ENCODE data around the gene JUNB. TPM values are rescaled to one million over a fixed set of nuclear protein-coding genes. Genes with fewer than 3 reads are reported as not detected.

The JUNB gene
- total and polyA plus RNA-seq, 2 of the 13 experiments (the other 11 are each of a cell fraction or from before 2014, with no cell fraction given) = 7.7 to 8.2 TPM

DNA sequence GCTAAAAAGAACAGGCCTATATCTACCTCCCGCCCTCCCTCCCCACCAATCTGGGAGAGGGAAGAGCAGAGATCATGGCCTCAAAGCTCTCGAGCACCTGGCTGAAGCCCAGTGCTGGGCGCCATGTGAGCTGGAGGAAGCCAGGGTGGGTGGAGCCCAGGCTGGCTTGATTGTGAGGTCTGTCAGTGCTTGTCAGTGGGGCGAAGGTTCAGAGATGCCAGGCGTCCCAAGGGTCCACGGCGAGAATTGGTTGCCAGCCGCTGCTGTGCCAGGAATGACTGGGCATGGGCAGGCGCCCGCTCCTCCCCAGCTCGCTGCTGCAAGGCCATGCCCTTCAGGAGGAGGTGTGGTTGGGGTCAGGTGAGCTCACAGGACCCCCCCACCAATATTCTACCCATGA lies 28.2 kb upstream of the JUNB start:
- in situ Hi-C loops (cut with HindIII; ENCODE audit: extremely low pct_ligation_motif_present, low pct_unique_long_range_greater_than_20kb) = no loop called here
- 100% methylated on average over 3 of the region's 11 CpGs for WGBS (ENCODE audit: low lambda C conversion rate)
- Histone ChIP-seq H3K9me3 (ENCODE audit: low read length) (no peaks in the 10 kb centered on the region), H4K20me1 (ENCODE audit: insufficient read depth, low read length) (no peaks in the 10 kb centered on the region), H3K27ac (ENCODE audit: extremely low read length, insufficient read depth, low read length) (no peak overlapping the region), H3K36me3 (replicated peaks in 1 of 2; ENCODE audit: control insufficient read depth in 1 of 2, insufficient read depth in 2 of 2, low read length in 2 of 2) (0 out of 5 replicates have a peak, but pooled peaks cover 0 to 1% of the 10 kb centered on the region in 2 experiments), H3K27me3 (ENCODE audit: control insufficient read depth in 1 of 2, insufficient read depth in 2 of 2, low read length in 2 of 2) (no peaks in the 10 kb centered on the region), H3K4me2 (ENCODE audit: low read depth, low read length) (no peak overlapping the region), H3K79me2 (ENCODE audit: insufficient read depth, low read length) (no peaks in the 10 kb centered on the region), H3K9ac (ENCODE audit: insufficient read depth, low read depth, low read length) (no peak overlapping the region), H3K4me3 (replicated peaks in 1 of 3; ENCODE audit: insufficient read depth in 1 of 3, low read depth in 2 of 3, low read length in 3 of 3) (no peak overlapping the region), H2AFZ (ENCODE audit: low read length) (no peak overlapping the region), H3K4me1 (ENCODE audit: insufficient read depth, low read length) (0 out of 2 replicates have a peak, but pooled peaks cover 4% of the 10 kb centered on the region)
- DNase-seq (ENCODE audit: low spot score) = no peak
- intact Hi-C loops (cut with micrococcal nuclease; ENCODE audit: unreplicated experiment) = no loop called here
- POLR2A ChIA-PET = no interaction called here
- ATAC-seq = no peak
- no peak for FAIRE-seq
- CTCF ChIA-PET (ENCODE audit: low intra/inter-chr PET ratio, low total read pairs) = interaction anchor here (1.8 kb wide), 1 partner anchor 33 kb away, joined by 6 read pairs; no protein-coding TSS in a partner anchor
- BruUV-seq (replicated peaks) = no TSS peak
- TF ChIP-seq ZSCAN12 (CRISPR knock-in tag; IDR thresholded peaks at IDR 0.05) (no peak), TAF15 (IDR thresholded peaks at IDR 0.05; ENCODE audit: low read depth, low read length, poor library complexity, severe bottlenecking) (no peak), MAZ (IDR thresholded peaks at IDR 0.05; ENCODE audit: borderline replicate concordance, low read depth, low read length) (no peak), MAZ (CRISPR knock-in tag; IDR thresholded peaks at IDR 0.05; ENCODE audit: low read depth) (no peak), PAF1 (CRISPR knock-in tag; IDR thresholded peaks at IDR 0.05) (no peak)
- TF ChIP-seq, protein P1, sequence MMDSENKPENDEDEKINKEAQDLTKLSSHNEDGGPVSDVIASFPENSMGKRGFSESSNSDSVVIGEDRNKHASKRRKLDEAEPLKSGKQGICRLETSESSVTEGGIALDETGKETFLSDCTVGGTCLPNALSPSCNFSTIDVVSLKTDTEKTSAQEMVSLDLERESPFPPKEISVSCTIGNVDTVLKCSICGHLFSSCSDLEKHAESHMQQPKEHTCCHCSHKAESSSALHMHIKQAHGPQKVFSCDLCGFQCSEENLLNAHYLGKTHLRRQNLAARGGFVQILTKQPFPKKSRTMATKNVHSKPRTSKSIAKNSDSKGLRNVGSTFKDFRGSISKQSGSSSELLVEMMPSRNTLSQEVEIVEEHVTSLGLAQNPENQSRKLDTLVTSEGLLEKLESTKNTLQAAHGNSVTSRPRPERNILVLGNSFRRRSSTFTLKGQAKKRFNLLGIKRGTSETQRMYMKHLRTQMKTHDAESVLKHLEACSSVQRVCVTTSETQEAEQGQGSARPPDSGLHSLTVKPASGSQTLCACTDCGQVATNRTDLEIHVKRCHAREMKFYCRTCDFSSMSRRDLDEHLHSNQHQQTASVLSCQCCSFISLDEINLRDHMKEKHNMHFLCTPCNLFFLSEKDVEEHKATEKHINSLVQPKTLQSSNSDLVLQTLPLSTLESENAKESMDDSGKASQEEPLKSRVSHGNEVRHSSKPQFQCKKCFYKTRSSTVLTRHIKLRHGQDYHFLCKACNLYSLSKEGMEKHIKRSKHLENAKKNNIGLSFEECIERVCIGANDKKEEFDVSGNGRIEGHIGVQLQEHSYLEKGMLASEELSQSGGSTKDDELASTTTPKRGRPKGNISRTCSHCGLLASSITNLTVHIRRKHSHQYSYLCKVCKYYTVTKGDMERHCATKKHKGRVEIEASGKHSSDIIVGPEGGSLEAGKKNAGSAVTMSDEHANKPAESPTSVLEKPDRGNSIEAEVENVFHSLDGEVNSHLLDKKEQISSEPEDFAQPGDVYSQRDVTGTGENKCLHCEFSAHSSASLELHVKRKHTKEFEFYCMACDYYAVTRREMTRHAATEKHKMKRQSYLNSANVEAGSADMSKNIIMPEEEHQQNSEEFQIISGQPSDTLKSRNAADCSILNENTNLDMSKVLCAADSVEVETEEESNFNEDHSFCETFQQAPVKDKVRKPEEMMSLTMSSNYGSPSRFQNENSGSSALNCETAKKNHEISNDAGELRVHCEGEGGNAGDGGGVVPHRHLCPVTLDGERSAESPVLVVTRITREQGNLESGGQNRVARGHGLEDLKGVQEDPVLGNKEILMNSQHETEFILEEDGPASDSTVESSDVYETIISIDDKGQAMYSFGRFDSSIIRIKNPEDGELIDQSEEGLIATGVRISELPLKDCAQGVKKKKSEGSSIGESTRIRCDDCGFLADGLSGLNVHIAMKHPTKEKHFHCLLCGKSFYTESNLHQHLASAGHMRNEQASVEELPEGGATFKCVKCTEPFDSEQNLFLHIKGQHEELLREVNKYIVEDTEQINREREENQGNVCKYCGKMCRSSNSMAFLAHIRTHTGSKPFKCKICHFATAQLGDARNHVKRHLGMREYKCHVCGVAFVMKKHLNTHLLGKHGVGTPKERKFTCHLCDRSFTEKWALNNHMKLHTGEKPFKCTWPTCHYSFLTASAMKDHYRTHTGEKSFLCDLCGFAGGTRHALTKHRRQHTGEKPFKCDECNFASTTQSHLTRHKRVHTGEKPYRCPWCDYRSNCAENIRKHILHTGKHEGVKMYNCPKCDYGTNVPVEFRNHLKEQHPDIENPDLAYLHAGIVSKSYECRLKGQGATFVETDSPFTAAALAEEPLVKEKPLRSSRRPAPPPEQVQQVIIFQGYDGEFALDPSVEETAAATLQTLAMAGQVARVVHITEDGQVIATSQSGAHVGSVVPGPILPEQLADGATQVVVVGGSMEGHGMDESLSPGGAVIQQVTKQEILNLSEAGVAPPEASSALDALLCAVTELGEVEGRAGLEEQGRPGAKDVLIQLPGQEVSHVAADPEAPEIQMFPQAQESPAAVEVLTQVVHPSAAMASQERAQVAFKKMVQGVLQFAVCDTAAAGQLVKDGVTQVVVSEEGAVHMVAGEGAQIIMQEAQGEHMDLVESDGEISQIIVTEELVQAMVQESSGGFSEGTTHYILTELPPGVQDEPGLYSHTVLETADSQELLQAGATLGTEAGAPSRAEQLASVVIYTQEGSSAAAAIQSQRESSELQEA (CRISPR knock-in tag; IDR thresholded peaks at IDR 0.05; ENCODE audit: not compliant biosample characterization) = no peak
- TF ChIP-seq, protein P2, sequence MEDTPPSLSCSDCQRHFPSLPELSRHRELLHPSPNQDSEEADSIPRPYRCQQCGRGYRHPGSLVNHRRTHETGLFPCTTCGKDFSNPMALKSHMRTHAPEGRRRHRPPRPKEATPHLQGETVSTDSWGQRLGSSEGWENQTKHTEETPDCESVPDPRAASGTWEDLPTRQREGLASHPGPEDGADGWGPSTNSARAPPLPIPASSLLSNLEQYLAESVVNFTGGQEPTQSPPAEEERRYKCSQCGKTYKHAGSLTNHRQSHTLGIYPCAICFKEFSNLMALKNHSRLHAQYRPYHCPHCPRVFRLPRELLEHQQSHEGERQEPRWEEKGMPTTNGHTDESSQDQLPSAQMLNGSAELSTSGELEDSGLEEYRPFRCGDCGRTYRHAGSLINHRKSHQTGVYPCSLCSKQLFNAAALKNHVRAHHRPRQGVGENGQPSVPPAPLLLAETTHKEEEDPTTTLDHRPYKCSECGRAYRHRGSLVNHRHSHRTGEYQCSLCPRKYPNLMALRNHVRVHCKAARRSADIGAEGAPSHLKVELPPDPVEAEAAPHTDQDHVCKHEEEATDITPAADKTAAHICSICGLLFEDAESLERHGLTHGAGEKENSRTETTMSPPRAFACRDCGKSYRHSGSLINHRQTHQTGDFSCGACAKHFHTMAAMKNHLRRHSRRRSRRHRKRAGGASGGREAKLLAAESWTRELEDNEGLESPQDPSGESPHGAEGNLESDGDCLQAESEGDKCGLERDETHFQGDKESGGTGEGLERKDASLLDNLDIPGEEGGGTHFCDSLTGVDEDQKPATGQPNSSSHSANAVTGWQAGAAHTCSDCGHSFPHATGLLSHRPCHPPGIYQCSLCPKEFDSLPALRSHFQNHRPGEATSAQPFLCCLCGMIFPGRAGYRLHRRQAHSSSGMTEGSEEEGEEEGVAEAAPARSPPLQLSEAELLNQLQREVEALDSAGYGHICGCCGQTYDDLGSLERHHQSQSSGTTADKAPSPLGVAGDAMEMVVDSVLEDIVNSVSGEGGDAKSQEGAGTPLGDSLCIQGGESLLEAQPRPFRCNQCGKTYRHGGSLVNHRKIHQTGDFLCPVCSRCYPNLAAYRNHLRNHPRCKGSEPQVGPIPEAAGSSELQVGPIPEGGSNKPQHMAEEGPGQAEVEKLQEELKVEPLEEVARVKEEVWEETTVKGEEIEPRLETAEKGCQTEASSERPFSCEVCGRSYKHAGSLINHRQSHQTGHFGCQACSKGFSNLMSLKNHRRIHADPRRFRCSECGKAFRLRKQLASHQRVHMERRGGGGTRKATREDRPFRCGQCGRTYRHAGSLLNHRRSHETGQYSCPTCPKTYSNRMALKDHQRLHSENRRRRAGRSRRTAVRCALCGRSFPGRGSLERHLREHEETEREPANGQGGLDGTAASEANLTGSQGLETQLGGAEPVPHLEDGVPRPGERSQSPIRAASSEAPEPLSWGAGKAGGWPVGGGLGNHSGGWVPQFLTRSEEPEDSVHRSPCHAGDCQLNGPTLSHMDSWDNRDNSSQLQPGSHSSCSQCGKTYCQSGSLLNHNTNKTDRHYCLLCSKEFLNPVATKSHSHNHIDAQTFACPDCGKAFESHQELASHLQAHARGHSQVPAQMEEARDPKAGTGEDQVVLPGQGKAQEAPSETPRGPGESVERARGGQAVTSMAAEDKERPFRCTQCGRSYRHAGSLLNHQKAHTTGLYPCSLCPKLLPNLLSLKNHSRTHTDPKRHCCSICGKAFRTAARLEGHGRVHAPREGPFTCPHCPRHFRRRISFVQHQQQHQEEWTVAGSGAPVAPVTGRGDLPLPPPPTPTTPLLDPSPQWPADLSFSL (CRISPR knock-in tag; IDR thresholded peaks at IDR 0.05) = no peak

Data from HepG2 (cell line).